Tibial nerve (tissue), 4 donors: ENCODE results near the gene BHLHE40. TPM values are rescaled to one million over a fixed set of nuclear protein-coding genes. Genes with fewer than 3 reads are reported as not detected.
A peak's percentile ranks its signal among the peaks of the same experiment; 100 is the strongest.

Experiments
- DNase-seq, 2 donors: peaks; one replicate each; pipeline ENCODE4 v3.0.0-alpha.2; 2019; ENCODE audit warnings: low spot score in 2 of 2
- H3K27ac ChIP-seq, 4 donors: fragments of 200-600 bp; sonication (generic) in 3 of 4; one replicate each; pipeline ENCODE4 v1.5.1; 2017 to 2019; ENCODE audit warnings: mild to moderate bottlenecking in 1 of 4
- H3K27me3 ChIP-seq, 2 donors: fragments of 200-600 bp; sonication (generic) in 1 of 2; one replicate each; pipeline versions ENCODE4 v1.5.1 to v1.6.0; 2017 to 2019
- H3K36me3 ChIP-seq, 3 donors: fragments of 200-600 bp; sonication (generic); one replicate each; pipeline ENCODE4 v1.5.1; 2018 to 2019
- H3K4me1 ChIP-seq, 4 donors: fragments of 200-600 bp; sonication (generic) in 3 of 4; one replicate each; pipeline ENCODE4 v1.5.1; 2017 to 2019
- H3K4me3 ChIP-seq, 4 donors: fragments of 200-600 bp; sonication (generic) in 3 of 4; one replicate each; pipeline ENCODE4 v1.5.1; 2017 to 2019; ENCODE audit warnings: mild to moderate bottlenecking in 1 of 4, moderate library complexity in 1 of 4
- H3K9me3 ChIP-seq, 4 donors: fragments of 200-600 bp; sonication (generic) in 3 of 4; one replicate each; pipeline ENCODE4 v1.5.1; 2017 to 2019
- CTCF ChIP-seq, 5 experiments: fragments of 200-600 bp in 3 of 5; fragments of 450-650 bp in 2 of 5; sonication (generic) in 3 of 5; IDR thresholded peaks; one replicate each; pipeline ENCODE4 v1.5.1; 2016 to 2019; ENCODE audit warnings: antibody characterized with exemption in 5 of 5, mild to moderate bottlenecking in 3 of 5, moderate library complexity in 2 of 5
- EP300 ChIP-seq, 2 donors: sonication (generic); formaldehyde crosslinking; IDR thresholded peaks; one replicate each; pipeline ENCODE4 v1.6.1; 2017; ENCODE audit warnings: antibody characterized with exemption in 2 of 2, mild to moderate bottlenecking in 1 of 2
- POLR2A ChIP-seq, 2 donors: fragments of 450-650 bp; IDR thresholded peaks; one replicate each; pipeline ENCODE4 v1.6.1; 2017; ENCODE audit warnings: antibody characterized with exemption in 2 of 2, mild to moderate bottlenecking in 2 of 2, moderate library complexity in 2 of 2
- WGBS, 2 donors: methylation state at CpG; one replicate each; pipeline ENCODE4 v1.1.5; 2018; 5-methylcytosine and 5-hydroxymethylcytosine counted together
- total RNA-seq, 4 donors: library from RNA; depleted of rRNA; stranded (reverse); fragments of >200 nt; gene quantifications; one replicate each; pipeline ENCODE4 v1.1.0, GENCODE V29; 2016

The BHLHE40 gene
- 10 to 100 TPM; 44.1 to 61.4 (median 53.7) TPM for total RNA-seq

GRCh38 chr3:4979428-4980228, at the start of gene BHLHE40:
Gene BHLHE40 (plus strand): TSS chr3:4979437. CDS start chr3:4979719, 282 bp downstream.
- no peaks in the 10 kb centered on the region for H3K27me3 ChIP-seq
- peaks cover 0 to 62% (median 39%) of the 10 kb centered on the region in 4 donors for H3K4me1 ChIP-seq
- H3K9me3 ChIP-seq: no peaks in the 10 kb centered on the region
- TF ChIP-seq EP300 (IDR thresholded peaks at IDR 0.05): peak in 1 of 2 donors; percentile 59
- TF ChIP-seq CTCF (IDR thresholded peaks at IDR 0.05): no peak
- peak in 1 of 2 donors; percentile 57 for TF ChIP-seq POLR2A (IDR thresholded peaks at IDR 0.05)
- H3K36me3 ChIP-seq: peaks cover 0 to 9% (median 0%) of the 10 kb centered on the region in 3 donors
- DNase-seq: peak in 1 of 2 donors; percentile 17
- H3K4me3 ChIP-seq: peak within 1 kb of the TSS; percentile 66 to 92 (median 78)
- WGBS, 2 donors: 1% methylated on average over 34 to 36 of the region's 51 CpGs
- H3K27ac ChIP-seq: peak within 1 kb of the TSS; percentile 96 to 98 (median 98)

GRCh38 chr3:4930501-4930900, 48.7 kb upstream of the BHLHE40 start:
- no peaks in the 10 kb centered on the region for H3K9me3 ChIP-seq
- H3K4me1 ChIP-seq: no peaks in the 10 kb centered on the region
- no peak overlapping the region for H3K27ac ChIP-seq
- H3K4me3 ChIP-seq: no peak overlapping the region
- no peaks in the 10 kb centered on the region for H3K27me3 ChIP-seq
- TF ChIP-seq POLR2A (IDR thresholded peaks at IDR 0.05): no peak
- no peak for TF ChIP-seq EP300 (IDR thresholded peaks at IDR 0.05)
- TF ChIP-seq CTCF (IDR thresholded peaks at IDR 0.05): no peak
- H3K36me3 ChIP-seq: no peaks in the 10 kb centered on the region
- no peak for DNase-seq
- WGBS, 2 donors: 76 to 82% methylated on average over 1 of the region's 1 CpG

DNA sequence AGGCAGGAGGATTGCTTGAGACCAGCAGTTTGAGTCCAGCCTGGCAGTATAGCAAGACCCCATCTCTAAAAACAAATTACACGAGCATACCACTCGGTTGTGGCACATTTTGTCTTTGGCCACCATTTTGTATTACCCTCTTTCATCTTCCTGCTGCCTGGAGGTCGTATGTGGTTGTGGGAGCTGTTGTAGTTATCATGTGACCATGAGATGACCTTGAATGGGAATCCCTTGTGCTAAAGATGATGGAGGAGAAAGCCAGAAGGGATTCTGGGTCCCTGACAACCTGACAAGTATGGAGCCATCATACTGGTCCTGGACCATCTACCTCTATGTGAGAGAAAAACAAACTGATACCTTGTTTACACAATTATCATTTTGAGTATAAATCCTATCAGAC, 45.2 kb upstream of the BHLHE40 start:
- Histone ChIP-seq H3K9me3 (no peaks in the 10 kb centered on the region), H3K27me3 (no peaks in the 10 kb centered on the region), H3K36me3 (no peaks in the 10 kb centered on the region), H3K27ac (no peak overlapping the region), H3K4me1 (no peaks in the 10 kb centered on the region), H3K4me3 (no peak overlapping the region)
- DNase-seq: no peak
- 87 to 93% methylated on average over 3 of the region's 3 CpGs for WGBS, 2 donors
- TF ChIP-seq POLR2A (IDR thresholded peaks at IDR 0.05) (no peak), EP300 (IDR thresholded peaks at IDR 0.05) (no peak), CTCF (IDR thresholded peaks at IDR 0.05) (no peak)

DNA sequence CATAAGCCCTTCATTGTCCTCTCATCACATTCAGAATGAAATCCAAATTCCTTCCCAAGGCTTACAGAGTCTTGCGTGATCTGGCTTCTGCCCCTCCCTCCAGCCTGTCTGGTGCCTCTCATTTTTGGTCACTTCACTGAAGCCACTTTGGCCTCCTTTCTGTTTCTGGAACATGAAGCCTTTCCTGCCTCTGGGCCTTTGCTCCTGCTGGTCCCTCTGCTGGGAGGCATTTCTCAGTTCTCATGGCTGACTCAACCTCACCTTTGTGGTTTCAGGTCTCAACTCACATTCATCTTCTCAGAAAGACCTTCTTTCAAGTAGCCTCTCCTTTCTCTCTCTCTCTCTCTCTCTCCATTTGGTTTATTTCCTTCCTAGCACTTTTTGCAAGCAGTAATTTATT, 43.9 kb upstream of the BHLHE40 start:
- no peak overlapping the region for H3K4me3 ChIP-seq
- no peaks in the 10 kb centered on the region for H3K36me3 ChIP-seq
- no peaks in the 10 kb centered on the region for H3K27me3 ChIP-seq
- H3K9me3 ChIP-seq: no peaks in the 10 kb centered on the region
- TF ChIP-seq CTCF (IDR thresholded peaks at IDR 0.05) (no peak), POLR2A (IDR thresholded peaks at IDR 0.05) (no peak), EP300 (IDR thresholded peaks at IDR 0.05) (no peak)
- DNase-seq: no peak
- no peaks in the 10 kb centered on the region for H3K4me1 ChIP-seq
- 76 to 95% methylated on average over 1 of the region's 1 CpG for WGBS, 2 donors
- no peak overlapping the region for H3K27ac ChIP-seq

DNA sequence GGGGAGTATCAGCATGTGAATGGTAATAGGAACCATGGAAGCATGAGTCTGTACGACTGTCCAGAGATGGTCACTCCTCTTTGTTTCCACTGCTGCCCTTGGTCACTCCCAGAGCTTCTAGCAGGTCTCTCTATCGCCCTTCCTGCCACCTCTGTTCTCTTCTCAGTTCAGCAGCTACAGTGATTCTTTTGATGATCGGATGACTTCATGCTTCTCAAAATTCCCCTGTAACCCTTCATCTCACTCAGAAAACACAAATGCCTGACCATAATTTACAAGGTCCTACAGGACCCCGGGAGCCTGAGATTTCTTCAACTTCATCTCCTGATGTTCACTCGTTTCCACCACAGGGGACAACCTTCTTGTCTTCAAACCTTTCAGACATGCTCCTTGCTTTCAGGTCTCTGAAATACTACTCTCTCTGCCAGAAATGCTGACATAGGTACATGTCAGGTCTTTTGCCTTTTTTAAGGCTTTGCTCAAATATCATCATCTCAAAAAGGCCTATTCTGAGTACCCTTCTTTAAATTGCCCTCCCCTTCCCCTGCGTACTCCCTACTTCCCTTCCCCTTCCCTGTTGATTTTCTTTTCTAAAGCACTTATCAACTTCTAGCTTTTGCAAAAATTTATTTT, 42.1 kb upstream of the BHLHE40 start:
- Histone ChIP-seq H3K9me3 (no peaks in the 10 kb centered on the region), H3K4me3 (no peak overlapping the region), H3K4me1 (no peaks in the 10 kb centered on the region), H3K27me3 (no peaks in the 10 kb centered on the region), H3K36me3 (no peaks in the 10 kb centered on the region), H3K27ac (no peak overlapping the region)
- 78 to 84% methylated on average over 6 of the region's 6 CpGs for WGBS, 2 donors
- DNase-seq: no peak
- no peak for TF ChIP-seq CTCF (IDR thresholded peaks at IDR 0.05)
- TF ChIP-seq EP300 (IDR thresholded peaks at IDR 0.05): no peak
- no peak for TF ChIP-seq POLR2A (IDR thresholded peaks at IDR 0.05)
